OCI-LY7 (cell line): ENCODE data around the gene HDAC4. TPM values are rescaled to one million over a fixed set of nuclear protein-coding genes. Genes with fewer than 3 reads are reported as not detected.

ENCODE experiments used
- BruUV-seq: library from RNA; stranded (reverse); fragments of 400-500 nt; replicated peaks from 2 replicates; lab custom pipeline; 2021; lab: Mats Ljungman, UMichigan
- CTCF ChIA-PET: fragments of 300-600 bp; sonication (Branson Sonifier 250); formaldehyde crosslinking; loops from one replicate; lab custom pipeline; 2022; ENCODE audit warnings: antibody characterized with exemption; ENCODE audit not compliant: unreplicated experiment; lab: Charles Lee
- POLR2A ChIA-PET: fragments of 300-600 bp; sonication (Branson Sonifier 250); formaldehyde crosslinking; loops from one replicate; lab custom pipeline; 2022; ENCODE audit warnings: antibody characterized with exemption; lab: Charles Lee
- DNase-seq: peaks from one replicate; pipeline ENCODE4 v3.0.0-alpha.2; 2015; ENCODE audit warnings: low spot score
- H2AFZ ChIP-seq: fragments of 200-600 bp; sonication (generic), shearing (Covaris generic); 2 replicates; pipeline ENCODE4 v1.6.1; 2014; ENCODE audit warnings: mild to moderate bottlenecking, antibody characterized with exemption, low read length, moderate library complexity
- H3K27ac ChIP-seq: fragments of 200-600 bp; sonication (generic); 2 replicates; pipeline ENCODE4 v1.5.1; 2014; ENCODE audit warnings: mixed run types, low read depth, mild to moderate bottlenecking, moderate library complexity, low read length, inconsistent platforms; ENCODE audit not compliant: poor library complexity, severe bottlenecking
- H3K36me3 ChIP-seq: fragments of 200-600 bp; sonication (generic); 2 replicates; pipeline ENCODE4 v1.6.1; 2014; ENCODE audit warnings: mild to moderate bottlenecking, antibody characterized with exemption, low read length, moderate library complexity, mixed read lengths; ENCODE audit not compliant: insufficient read depth
- H3K4me1 ChIP-seq: fragments of 200-600 bp; sonication (generic); 2 replicates; pipeline ENCODE4 v1.5.1; 2014; ENCODE audit warnings: mild to moderate bottlenecking, low read length; ENCODE audit not compliant: insufficient read depth, poor library complexity, severe bottlenecking
- H3K4me2 ChIP-seq: fragments of 200-600 bp; sonication (generic); 2 replicates; pipeline ENCODE4 v1.6.1; 2014; ENCODE audit warnings: mild to moderate bottlenecking, low read length
- H3K4me3 ChIP-seq: fragments of 200-600 bp; sonication (generic); 2 replicates; pipeline ENCODE4 v1.5.1; 2014; ENCODE audit warnings: mild to moderate bottlenecking, low read depth, low read length; ENCODE audit not compliant: poor library complexity, severe bottlenecking
- H3K79me2 ChIP-seq: fragments of 200-600 bp; sonication (generic); 2 replicates; pipeline ENCODE4 v1.6.1; 2016; ENCODE audit warnings: low read depth, mild to moderate bottlenecking, low read length, moderate library complexity, mixed read lengths; ENCODE audit not compliant: insufficient read depth
- H3K9me2 ChIP-seq: fragments of 200-600 bp; sonication (generic); 2 replicates; pipeline ENCODE4 v1.6.1; 2016; ENCODE audit warnings: mild to moderate bottlenecking, low read length, mixed read lengths; ENCODE audit not compliant: insufficient read depth
- H3K9me3 ChIP-seq: fragments of 200-600 bp; sonication (generic); 2 replicates; pipeline ENCODE4 v1.6.1; 2014; ENCODE audit warnings: mild to moderate bottlenecking, mixed run types, low read length, mixed read lengths
- H4K20me1 ChIP-seq: fragments of 200-600 bp; sonication (generic); 2 replicates; pipeline ENCODE4 v1.6.1; 2014; ENCODE audit warnings: mild to moderate bottlenecking, antibody characterized with exemption, low read length, moderate library complexity, mixed read lengths; ENCODE audit not compliant: insufficient read depth
- CTCF ChIP-seq: fragments of 200-600 bp; sonication (generic); conservative IDR thresholded peaks from 2 replicates; pipeline ENCODE4 v1.5.1; 2014; ENCODE audit warnings: mild to moderate bottlenecking, antibody characterized with exemption, low read length, moderate library complexity, mixed read lengths
- EZH2phosphoT487 ChIP-seq: fragments of 200-600 bp; sonication (generic); IDR thresholded peaks from 2 replicates; pipeline ENCODE4 v1.6.1; 2018; ENCODE audit warnings: low read depth, borderline replicate concordance, mild to moderate bottlenecking, mixed run types, antibody characterized with exemption, low read length, moderate library complexity, mixed read lengths
- intact Hi-C: fragments of 100-400 bp; cut with micrococcal nuclease; formaldehyde crosslinking; loops from one replicate; pipeline ENCODE4 v1.10.0; 2022; ENCODE audit not compliant: unreplicated experiment
- total RNA-seq, 2 experiments: library from RNA; depleted of rRNA in 1 of 2; stranded (reverse); fragments of >200 nt in 1 of 2; shearing (Covaris generic) in 1 of 2; gene quantifications; 2 replicates each; pipeline ENCODE4 v1.2.3, GENCODE V29; 2014 to 2022

HDAC4 gene
- total RNA-seq, 2 experiments from 2014 or later: 10.2 to 20.6 TPM

GRCh38 chr2:239292959-239293774, 107.7 kb downstream of the HDAC4 start:
- H3K9me3 ChIP-seq: no peaks in the 10 kb centered on the region
- H3K27ac ChIP-seq: no peak overlapping the region
- H3K4me3 ChIP-seq: no peak overlapping the region
- H3K4me1 ChIP-seq: peaks cover 16% of the 10 kb centered on the region
- peaks cover 29% of the 10 kb centered on the region for H4K20me1 ChIP-seq
- H3K79me2 ChIP-seq: no peaks in the 10 kb centered on the region
- H3K4me2 ChIP-seq: no peak overlapping the region
- DNase-seq: no peak
- no peak overlapping the region for H2AFZ ChIP-seq
- BruUV-seq: no TSS peak
- TF ChIP-seq EZH2phosphoT487: no peak
- no peak for TF ChIP-seq CTCF
- H3K36me3 ChIP-seq: no peaks in the 10 kb centered on the region
- POLR2A ChIA-PET: no interaction called here
- H3K9me2 ChIP-seq: no peaks in the 10 kb centered on the region
- CTCF ChIA-PET: no interaction called here
- intact Hi-C loops: loop anchor here (5.0 kb wide), 1 partner anchor 151 kb away; no protein-coding TSS in a partner anchor

GRCh38 chr2:239292531-239292930, 108.3 kb downstream of the HDAC4 start:
- Histone ChIP-seq H3K79me2 (no peaks in the 10 kb centered on the region), H3K4me1 (peaks cover 16% of the 10 kb centered on the region)

More at GRCh38 chr2:239292531-239292930, 108.3 kb downstream of the HDAC4 start:
- Histone ChIP-seq H3K36me3 (no peaks in the 10 kb centered on the region), H3K4me3 (no peak overlapping the region), H3K9me2 (no peaks in the 10 kb centered on the region), H3K9me3 (no peaks in the 10 kb centered on the region), H4K20me1 (peaks cover 27% of the 10 kb centered on the region), H2AFZ (no peak overlapping the region), H3K27ac (no peak overlapping the region), H3K4me2 (peak overlapping the region; percentile 23; the same call in 1 of the 2 replicates)
- no TSS peak for BruUV-seq
- no peak for DNase-seq
- no peak for TF ChIP-seq EZH2phosphoT487
- TF ChIP-seq CTCF: no peak
- intact Hi-C loops: loop anchor here (5.0 kb wide), 1 partner anchor 150 kb away; no protein-coding TSS in a partner anchor
- POLR2A ChIA-PET: no interaction called here
- CTCF ChIA-PET: no interaction called here
